GM18508 (cell line): ENCODE results near the gene ABCB11.
"Not testable (repeated sequence)": the region's sequence is repeated elsewhere in the genome, so short reads cannot be mapped to it uniquely, and the experiment has no call there.

Experiments
- ATAC-seq: cut with Tn5 transposase; IDR thresholded peaks from one replicate; pipeline ENCODE4 v1.9.1; 2021; ENCODE audit warnings: moderate number of reproducible peaks; ENCODE audit not compliant: insufficient read depth, unreplicated experiment

The ABCB11 gene

GRCh38 chr2:168903888-168904287 lies 127.2 kb downstream of the ABCB11 start:
- ATAC-seq: no peak

- ATAC-seq: no peak
These were observed 130.1 kb downstream of the ABCB11 start, which contains the start of gene G6PC2 for GRCh38 chr2:168901003-168901402. Gene G6PC2 (plus strand): TSS chr2:168901291. CDS start chr2:168901332, 41 bp downstream.

- ATAC-seq: no peak
These were observed 133.7 kb downstream of the ABCB11 start for GRCh38 chr2:168897449-168897848.

- no peak for ATAC-seq
These were observed 134.3 kb downstream of the ABCB11 start for GRCh38 chr2:168896783-168897182.

GRCh38 chr2:168895771-168896170 lies 135.4 kb downstream of the ABCB11 start:
- ATAC-seq: no peak

- ATAC-seq: no peak
These were observed 136.4 kb downstream of the ABCB11 start for GRCh38 chr2:168894720-168895119.

- ATAC-seq: no peak
These were observed 137.0 kb downstream of the ABCB11 start for GRCh38 chr2:168894101-168894500.

- ATAC-seq: no peak
These were observed 138.8 kb downstream of the ABCB11 start for GRCh38 chr2:168892327-168892726.

- peak; percentile 99 for ATAC-seq
These were observed 140.9 kb downstream of the ABCB11 start, which contains the start of gene SPC25 for GRCh38 chr2:168890006-168890782. Gene SPC25 (minus strand): TSS chr2:168890430. CDS start chr2:168889519, 911 bp downstream.

GRCh38 chr2:168889635-168890005 lies 141.5 kb downstream of the ABCB11 start:
- no peak for ATAC-seq

- ATAC-seq: no peak
These were observed 146.1 kb downstream of the ABCB11 start for GRCh38 chr2:168884975-168885374.

GRCh38 chr2:168882163-168882562 lies 149.0 kb downstream of the ABCB11 start:
- ATAC-seq: not testable (repeated sequence)

GRCh38 chr2:168874368-168875054 lies 156.6 kb downstream of the ABCB11 start:
- ATAC-seq: no peak

GRCh38 chr2:168870824-168871223 lies 160.3 kb downstream of the ABCB11 start:
- not testable (repeated sequence) for ATAC-seq
